RPMI7951 (cell line): Measurements from ENCODE around the gene ANKRD6. TPM values are rescaled to one million over a fixed set of nuclear protein-coding genes. Genes with fewer than 3 reads are reported as not detected.

Experiments
- DNase-seq: peaks from one replicate; pipeline ENCODE4 v3.0.0-alpha.2; 2012; ENCODE audit warnings: low read depth
- total RNA-seq: library from RNA; depleted of rRNA; stranded (reverse); fragments of >200 nt; shearing (Covaris generic); gene quantifications from 2 replicates; pipeline ENCODE4 v1.2.3, GENCODE V29; 2014

The ANKRD6 gene
- total RNA-seq, 1 experiment from 2014 or later: 0.48 TPM

DNA sequence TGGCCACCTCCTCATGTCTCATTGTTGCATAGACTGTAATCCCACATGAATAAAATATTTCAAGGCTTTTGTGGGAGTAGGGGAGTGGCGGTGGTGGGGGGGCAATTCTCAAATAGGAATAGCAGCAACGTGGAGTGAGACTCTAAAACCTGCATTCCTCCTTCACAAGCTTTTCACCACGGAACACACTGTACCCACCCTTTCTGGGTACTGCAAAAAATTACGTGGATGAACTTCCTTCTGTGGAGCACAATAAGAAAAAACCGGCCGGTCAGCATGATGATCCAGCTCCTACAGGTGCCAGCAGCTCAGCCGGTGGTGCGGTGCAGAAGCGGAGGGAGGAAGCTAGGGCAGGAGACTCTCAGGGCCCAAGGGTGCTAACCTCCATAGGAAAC lies 19.9 kb upstream of the ANKRD6 start:
- no peak for DNase-seq

- no peak for DNase-seq
Measured at GRCh38 chr6:89414215-89414614, 18.7 kb upstream of the ANKRD6 start.

GRCh38 chr6:89415185-89415584 lies 17.8 kb upstream of the ANKRD6 start:
- DNase-seq: no peak

GRCh38 chr6:89416796-89417195 lies 16.2 kb upstream of the ANKRD6 start:
- DNase-seq: no peak

DNA sequence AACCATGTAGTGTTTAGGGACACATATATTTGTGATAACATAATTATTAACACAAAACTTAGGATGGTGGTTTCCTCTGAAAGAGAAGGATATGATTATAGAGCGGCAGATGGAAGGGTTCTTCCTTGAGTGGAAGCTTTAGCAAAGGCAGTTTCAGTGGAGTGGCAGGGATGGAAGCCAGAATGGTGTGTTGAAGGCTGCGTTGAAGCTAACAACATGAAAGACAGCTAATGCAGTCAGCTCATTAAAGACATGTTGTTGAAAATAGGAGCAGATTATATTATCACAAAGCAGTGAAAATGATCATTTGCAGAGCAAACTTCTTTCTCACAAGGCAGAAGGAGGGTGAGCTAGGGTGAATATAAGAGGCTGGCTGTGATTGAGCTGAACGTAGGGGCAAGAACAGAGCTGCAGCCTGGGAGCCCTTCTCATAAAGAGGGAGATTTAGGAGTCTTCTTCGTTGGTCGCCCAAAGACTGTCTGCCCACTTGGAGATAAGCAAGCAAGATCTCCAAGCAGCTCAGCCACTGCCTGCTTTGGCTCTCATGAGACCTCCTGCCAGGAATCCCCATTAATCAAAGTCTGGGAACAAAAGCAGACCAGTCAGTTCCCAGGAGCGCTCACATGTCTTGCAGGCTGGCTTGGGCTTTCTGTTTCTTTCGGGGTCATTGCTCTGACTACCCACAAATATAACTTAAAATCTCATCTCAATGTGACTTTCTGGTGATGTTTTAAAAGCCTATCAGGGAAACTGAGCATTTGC lies 2.6 kb upstream of the ANKRD6 start:
- no peak for DNase-seq

- DNase-seq: no peak
Measured at GRCh38 chr6:89433252-89434149, 549 bp downstream of the ANKRD6 start.

DNA sequence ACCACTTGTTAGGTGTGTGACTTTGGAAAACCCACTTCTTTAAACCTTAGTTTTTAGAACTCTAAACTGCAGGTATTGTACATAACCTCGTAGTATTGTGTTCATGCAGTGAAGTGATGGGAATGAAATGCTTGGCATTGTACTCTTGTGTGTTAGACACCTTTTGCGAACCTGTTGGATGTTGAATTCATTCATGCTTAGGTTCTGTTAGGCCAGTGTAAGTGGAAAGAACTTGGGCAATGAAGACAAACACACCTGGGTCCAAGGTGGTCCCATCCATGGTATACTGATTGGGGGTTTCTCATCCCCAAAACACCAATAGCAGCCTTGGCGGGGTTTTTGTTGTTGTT lies 1.2 kb downstream of the ANKRD6 start:
- DNase-seq: no peak

DNA sequence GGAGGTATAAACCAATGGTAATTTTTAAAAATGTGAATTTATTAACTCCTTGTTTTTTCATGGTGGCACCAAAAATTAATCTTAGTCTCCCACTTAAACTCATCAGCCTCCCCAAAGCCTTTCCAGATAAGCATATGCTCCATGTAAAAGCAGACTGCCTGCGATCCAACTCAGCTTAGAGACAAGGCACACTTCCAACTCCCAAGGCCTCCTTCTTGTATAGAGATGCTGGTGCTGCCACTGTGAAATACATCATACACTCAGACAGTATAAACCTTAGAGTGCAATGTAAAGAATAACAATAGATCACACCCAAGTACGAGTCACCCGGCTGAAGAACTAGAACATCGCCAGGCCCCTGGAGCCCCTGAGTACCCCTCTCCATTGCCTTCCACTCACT lies 2.0 kb downstream of the ANKRD6 start:
- no peak for DNase-seq

- no peak for DNase-seq
Measured at GRCh38 chr6:89436226-89436625, 3.3 kb downstream of the ANKRD6 start.

GRCh38 chr6:89438248-89438647 lies 5.3 kb downstream of the ANKRD6 start:
- DNase-seq: no peak

- DNase-seq: no peak
Measured at GRCh38 chr6:89439014-89439413, 6.1 kb downstream of the ANKRD6 start.

DNA sequence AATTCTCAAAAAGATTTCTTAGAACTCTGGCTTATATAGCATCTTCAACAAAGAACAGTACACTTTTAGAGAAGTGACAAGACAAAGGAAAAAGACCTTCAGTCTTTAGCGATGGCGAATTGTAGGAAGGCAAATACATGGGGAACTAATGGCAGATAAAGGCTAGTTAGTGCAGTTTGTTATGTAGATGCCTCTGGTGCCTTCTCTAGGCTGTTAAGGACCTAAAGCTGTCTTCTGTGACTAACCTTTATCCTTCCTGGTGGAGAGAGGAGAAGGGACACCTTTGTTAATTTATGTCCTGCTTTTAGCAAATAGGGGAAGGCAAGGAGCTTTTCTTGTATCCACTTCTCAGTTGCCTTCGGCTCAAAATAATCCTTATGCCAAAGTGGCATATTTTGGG lies 7.2 kb downstream of the ANKRD6 start:
- no peak for DNase-seq

DNA sequence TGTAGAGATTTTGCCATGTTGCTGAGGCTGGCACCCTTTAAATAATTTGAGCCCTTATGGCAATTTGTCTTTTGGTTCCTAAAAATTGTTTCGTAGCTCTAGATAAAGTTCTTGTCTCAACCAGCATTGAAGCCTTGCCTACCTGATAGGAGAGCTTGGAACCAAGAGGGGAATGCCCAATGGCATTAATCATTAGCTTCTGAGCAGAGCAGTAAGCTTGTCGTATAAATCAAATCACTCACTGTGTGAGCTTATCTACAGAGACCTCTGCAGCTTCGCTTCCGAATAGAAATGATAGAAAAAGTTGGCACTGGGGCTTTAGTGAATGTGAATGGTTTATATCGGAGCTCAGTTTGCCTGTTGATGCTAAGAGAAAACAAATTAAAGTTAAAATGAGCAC lies 10.7 kb downstream of the ANKRD6 start:
- no peak for DNase-seq

DNA sequence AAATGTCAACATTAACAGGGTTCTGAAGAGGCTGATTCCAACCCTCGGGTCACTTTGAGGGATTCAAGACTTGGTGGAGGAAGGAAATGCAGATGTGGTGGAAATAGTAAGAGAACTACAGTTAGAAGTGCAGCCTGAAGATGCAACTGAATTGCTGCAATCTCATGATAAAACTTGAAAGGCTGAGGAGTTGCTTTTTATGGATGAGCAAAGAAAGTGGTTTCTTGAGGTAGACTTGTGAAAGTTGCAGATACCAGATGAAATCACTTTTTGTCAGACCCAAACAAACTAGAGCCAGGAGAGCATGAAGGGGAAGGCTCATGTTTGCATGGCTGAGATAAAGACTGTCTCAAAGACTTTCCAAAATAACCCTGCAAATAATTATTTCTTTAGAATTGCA lies 16.2 kb downstream of the ANKRD6 start:
- DNase-seq: no peak

DNA sequence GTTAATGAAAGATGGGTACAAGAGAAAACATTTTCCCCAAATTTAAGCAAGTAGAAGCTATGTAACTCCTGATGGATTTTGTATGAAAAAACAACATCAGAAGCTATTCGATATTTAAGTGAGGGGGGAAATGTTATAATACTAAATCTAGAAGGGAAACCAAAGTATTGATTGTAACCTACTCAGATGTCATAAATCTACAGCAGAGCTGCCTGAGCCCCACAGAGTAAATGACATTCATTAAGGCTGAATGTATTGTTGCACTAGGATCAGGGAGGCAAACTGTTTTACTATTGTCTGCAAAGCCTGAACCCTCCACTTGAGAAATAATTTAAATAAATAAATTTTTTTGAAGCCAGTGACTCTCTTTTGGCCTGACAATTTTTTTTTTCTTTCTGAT lies 19.3 kb downstream of the ANKRD6 start:
- DNase-seq: no peak

DNA sequence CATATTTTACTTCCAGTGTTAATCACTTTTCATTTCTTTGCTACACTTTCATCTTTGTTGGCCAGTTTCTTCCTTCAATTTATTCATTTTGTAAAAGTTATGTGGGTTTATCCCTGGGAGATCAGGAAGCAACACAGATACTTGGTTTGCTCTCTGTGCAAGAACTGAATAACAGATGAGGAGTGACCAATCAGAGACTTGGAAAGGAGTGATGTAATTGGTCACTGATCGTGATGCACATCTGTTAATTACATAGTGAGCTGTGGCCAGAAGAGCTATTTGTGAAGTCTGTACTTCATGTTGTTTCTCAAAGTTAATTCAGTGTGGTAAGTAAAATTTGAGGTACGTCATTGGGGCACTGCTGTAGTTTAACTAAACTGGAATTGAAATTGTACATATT lies 21.3 kb downstream of the ANKRD6 start:
- no peak for DNase-seq

DNA sequence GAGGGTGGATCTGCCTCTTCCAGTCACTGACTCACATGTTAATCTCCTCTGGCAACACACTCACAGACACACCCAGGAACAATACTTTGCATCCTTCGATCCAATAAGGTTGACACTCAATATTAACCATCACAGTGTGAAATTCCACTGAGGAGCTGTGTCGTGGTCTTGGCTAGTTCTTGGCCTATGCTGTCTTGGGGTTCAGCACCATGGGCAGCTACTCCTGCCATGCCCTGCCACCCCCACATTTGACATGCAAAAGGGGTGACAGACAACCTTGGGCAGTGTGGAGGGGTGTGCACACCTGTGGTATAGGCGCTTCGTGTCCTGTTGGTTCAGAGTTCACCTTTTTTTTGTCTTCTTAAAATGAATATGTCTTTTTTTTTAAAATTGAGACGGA lies 25.8 kb downstream of the ANKRD6 start:
- DNase-seq: no peak

- no peak for DNase-seq
Measured at GRCh38 chr6:89459501-89459900, 26.5 kb downstream of the ANKRD6 start.

GRCh38 chr6:89460713-89461112 lies 27.8 kb downstream of the ANKRD6 start:
- DNase-seq: no peak

- no peak for DNase-seq
Measured at GRCh38 chr6:89462503-89462902, 29.6 kb downstream of the ANKRD6 start.

DNA sequence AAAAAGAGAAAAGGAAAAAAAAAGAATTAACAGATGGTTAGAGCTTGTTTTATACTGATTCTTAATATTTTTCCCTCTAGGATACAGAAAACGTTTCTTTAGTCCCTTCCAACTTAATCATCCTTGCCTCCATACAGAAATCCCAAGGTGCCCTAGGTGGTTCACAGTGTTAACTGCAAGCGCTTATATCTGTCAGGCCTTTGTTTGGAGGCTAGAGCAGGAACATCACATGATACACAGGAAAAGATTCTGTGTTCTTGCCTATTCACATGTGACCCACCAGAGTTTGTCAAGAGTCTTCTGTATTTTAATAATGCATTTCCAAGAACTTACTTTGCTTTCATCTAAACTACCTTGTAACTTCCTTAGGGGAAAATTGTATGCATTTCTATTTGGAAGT lies 31.3 kb downstream of the ANKRD6 start:
- DNase-seq: no peak

DNA sequence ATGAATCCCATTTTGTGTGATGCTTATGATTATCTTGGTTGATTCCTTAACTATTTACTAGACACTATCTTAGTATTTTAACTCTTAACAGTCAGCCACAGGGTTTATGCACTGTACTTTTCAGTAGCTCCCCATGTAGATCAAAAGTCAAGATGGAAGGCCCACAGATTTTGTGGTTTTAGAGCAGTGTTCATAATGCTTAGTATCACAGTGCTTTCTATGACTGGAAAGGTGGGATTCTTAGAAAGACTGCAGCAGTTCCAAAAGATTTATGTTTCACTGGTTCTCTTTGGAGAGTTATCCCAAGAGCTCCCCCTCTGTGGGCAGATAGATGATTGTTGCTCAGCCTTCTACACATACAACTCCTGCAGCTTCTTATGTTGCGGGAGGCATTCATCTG lies 34.5 kb downstream of the ANKRD6 start:
- no peak for DNase-seq

GRCh38 chr6:89468998-89469397 lies 36.0 kb downstream of the ANKRD6 start:
- DNase-seq: no peak
